K562 (cell line): ENCODE results near the gene C11orf91. TPM values are rescaled to one million over a fixed set of nuclear protein-coding genes. Genes with fewer than 3 reads are reported as not detected.

Source experiments
- COPS2 ChIP-seq: fragments of 450-650 bp; conservative IDR thresholded peaks from 2 replicates; pipeline ENCODE4 v1.6.1; 2016; ENCODE audit warnings: mild to moderate bottlenecking, moderate library complexity
- CREB1 ChIP-seq, 2 experiments: sonication (generic) in 1 of 2; formaldehyde crosslinking in 1 of 2; IDR thresholded peaks; 2 replicates each; pipeline versions ENCODE4 v1.6.1 to v1.8.0; 2012 to 2022; ENCODE audit warnings: inconsistent platforms in 1 of 2, mild to moderate bottlenecking in 1 of 2, missing genetic modification reagents in 1 of 2, moderate library complexity in 1 of 2
- E4F1 ChIP-seq: fragments of 250-450 bp; sonication (Bioruptor Pico); IDR thresholded peaks from 2 replicates; pipeline ENCODE4 v1.5.0; 2021; ENCODE audit warnings: mild to moderate bottlenecking, borderline replicate concordance
- FOXP4 ChIP-seq: sonication (generic); formaldehyde crosslinking; IDR thresholded peaks from 2 replicates; pipeline ENCODE4 v1.8.0; 2022; ENCODE audit warnings: mild to moderate bottlenecking, missing genetic modification reagents, borderline replicate concordance
- KLF13 ChIP-seq: fragments of 450-650 bp; IDR thresholded peaks from 2 replicates; pipeline ENCODE4 v1.6.1; 2016; ENCODE audit warnings: missing genetic modification characterization, low read depth, mild to moderate bottlenecking, missing compliant biosample characterization, moderate library complexity, borderline replicate concordance
- LARP7 ChIP-seq: fragments of 450-650 bp; IDR thresholded peaks from 2 replicates; pipeline ENCODE4 v1.6.1; 2016
- MED1 ChIP-seq: sonication (generic); formaldehyde crosslinking; IDR thresholded peaks from 2 replicates; pipeline ENCODE4 v1.8.1; 2023; ENCODE audit warnings: missing genetic modification reagents, borderline replicate concordance
- MIER1 ChIP-seq: fragments of 450-650 bp; IDR thresholded peaks from 2 replicates; pipeline ENCODE4 v1.6.1; 2016; ENCODE audit warnings: antibody characterized with exemption, mild to moderate bottlenecking, low read depth
- MNT ChIP-seq, 2 experiments: fragments of 450-650 bp; conservative IDR thresholded peaks; 2 replicates each; pipeline ENCODE4 v1.6.1; 2017; ENCODE audit warnings: mild to moderate bottlenecking in 2 of 2, moderate library complexity in 2 of 2
- NFIC ChIP-seq: fragments of 450-650 bp; IDR thresholded peaks from 2 replicates; pipeline ENCODE4 v1.6.1; 2017; ENCODE audit warnings: mild to moderate bottlenecking, inconsistent platforms
- PRMT5 ChIP-seq: sonication (generic); formaldehyde crosslinking; IDR thresholded peaks from 2 replicates; pipeline ENCODE4 v1.5.0; 2020; ENCODE audit warnings: missing genetic modification reagents
- ZBTB1 ChIP-seq: sonication (generic); formaldehyde crosslinking; IDR thresholded peaks from 2 replicates; pipeline ENCODE4 v1.8.1; 2023; ENCODE audit warnings: missing genetic modification reagents, low read depth, mild to moderate bottlenecking, borderline replicate concordance
- ZNF134 ChIP-seq: fragments of 250-450 bp; sonication (Bioruptor Pico); conservative IDR thresholded peaks from 2 replicates; pipeline ENCODE4 v1.4.0; 2020
- ZNF143 ChIP-seq: sonication (generic); formaldehyde crosslinking; IDR thresholded peaks from 2 replicates; pipeline ENCODE4 v1.9.0; 2022; ENCODE audit warnings: mild to moderate bottlenecking, missing genetic modification reagents
- ZNF780A ChIP-seq: fragments of 250-450 bp; sonication (Bioruptor Pico); IDR thresholded peaks from 2 replicates; pipeline ENCODE4 v1.5.0; 2021; ENCODE audit warnings: mild to moderate bottlenecking
- polyA plus RNA-seq, 8 experiments: library from polyadenylated mRNA; depleted of rRNA in 4 of 8; stranded (reverse) in 5 of 8; unstranded in 3 of 8; fragments of >200 nt; fragmentation: Nextera tagmentation in 2 of 8; fragmentation: Illumina TruSeq in 1 of 8; extraction: Ambion mirVana in 2 of 8; extraction: Trizol in 1 of 8; gene quantifications; 2 replicates each; pipeline versions ENCODE4 v1.2.1 to v1.2.3, GENCODE V29; 2011 to 2014; ENCODE audit warnings: inconsistent platforms in 1 of 8, missing spikeins in 1 of 8
- total RNA-seq, 7 experiments: library from RNA; depleted of rRNA in 6 of 7; stranded (reverse); fragments of >200 nt in 6 of 7; fragmentation: Illumina TruSeq in 2 of 7; extraction: Trizol in 2 of 7; gene quantifications; 2 replicates each; pipeline versions ENCODE4 v1.2.1 to v1.2.3, GENCODE V29; 2011 to 2021; ENCODE audit warnings: low replicate concordance in 1 of 7
- TF ChIP-seq, protein P1 (sequence below): conservative IDR thresholded peaks from 2 replicates; pipeline ENCODE4 v1.6.1; 2011; ENCODE audit warnings: low read depth, mild to moderate bottlenecking, low read length; ENCODE audit not compliant: control insufficient read depth
- TF ChIP-seq, protein P2 (sequence below): fragments of 250-450 bp; sonication (Bioruptor Pico); IDR thresholded peaks from 2 replicates; pipeline ENCODE4 v1.5.0; 2021; ENCODE audit warnings: mild to moderate bottlenecking, moderate library complexity

Gene C11orf91
- total and polyA plus RNA-seq, 9 of the 15 experiments (the other 6 are each of a cell fraction or from before 2014, with no cell fraction given), result not detected

DNA sequence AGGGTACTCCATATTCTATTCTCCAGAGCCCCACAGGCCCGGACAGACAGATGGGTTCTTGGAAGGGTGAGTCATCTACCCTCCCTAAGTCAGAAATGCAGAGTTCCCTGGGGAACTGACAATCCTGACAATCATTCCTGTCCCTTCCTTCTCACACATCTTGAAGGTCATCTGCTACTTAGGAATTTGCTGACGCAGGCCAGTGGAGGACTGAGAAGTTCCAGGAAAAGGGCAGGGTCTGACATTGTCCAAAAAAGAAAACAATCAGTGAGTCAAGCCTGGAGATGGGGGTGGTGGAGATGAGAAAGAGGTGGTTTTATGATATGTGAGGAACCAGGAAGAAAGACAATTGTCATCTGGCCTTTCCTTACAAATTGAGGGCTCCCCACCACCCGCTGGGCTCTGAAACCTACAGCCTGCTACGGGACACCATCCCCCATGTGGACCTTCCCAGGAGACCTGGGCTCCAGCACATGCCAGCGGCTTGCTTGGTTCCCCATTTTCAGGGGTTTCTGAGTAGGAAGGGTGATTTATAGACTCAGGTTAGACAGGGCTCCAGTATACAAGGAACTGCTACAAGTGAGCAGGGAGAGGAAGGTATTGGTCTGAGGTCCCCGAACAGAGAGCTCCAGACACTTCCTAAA, 22.7 kb upstream of the C11orf91 start (continued):
- TF ChIP-seq E4F1 (CRISPR knock-in tag) (no peak), PRMT5 (CRISPR knock-in tag) (no peak), LARP7 (no peak), KLF13 (tag) (no peak), MNT (conservative IDR thresholded peaks at IDR 0.05) (peak in 1 of 2 experiments; percentile 43; a peak in 1 of 4 replicates), CREB1 (IDR thresholded peaks at IDR 0.05) (no peak), CREB1 (CRISPR knock-in tag; IDR thresholded peaks at IDR 0.05) (no peak), NFIC (no peak), COPS2 (no peak), MIER1 (no peak), ZNF780A (CRISPR knock-in tag) (no peak), ZNF143 (CRISPR knock-in tag) (no peak), MED1 (no peak), ZNF134 (CRISPR knock-in tag) (no peak), ZBTB1 (0 out of 2 replicates have a peak, but pooled peaks have one; percentile 20), FOXP4 (CRISPR knock-in tag) (no peak)
- TF ChIP-seq, protein P1, sequence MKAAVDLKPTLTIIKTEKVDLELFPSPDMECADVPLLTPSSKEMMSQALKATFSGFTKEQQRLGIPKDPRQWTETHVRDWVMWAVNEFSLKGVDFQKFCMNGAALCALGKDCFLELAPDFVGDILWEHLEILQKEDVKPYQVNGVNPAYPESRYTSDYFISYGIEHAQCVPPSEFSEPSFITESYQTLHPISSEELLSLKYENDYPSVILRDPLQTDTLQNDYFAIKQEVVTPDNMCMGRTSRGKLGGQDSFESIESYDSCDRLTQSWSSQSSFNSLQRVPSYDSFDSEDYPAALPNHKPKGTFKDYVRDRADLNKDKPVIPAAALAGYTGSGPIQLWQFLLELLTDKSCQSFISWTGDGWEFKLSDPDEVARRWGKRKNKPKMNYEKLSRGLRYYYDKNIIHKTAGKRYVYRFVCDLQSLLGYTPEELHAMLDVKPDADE, result no peak
- TF ChIP-seq, protein P2, sequence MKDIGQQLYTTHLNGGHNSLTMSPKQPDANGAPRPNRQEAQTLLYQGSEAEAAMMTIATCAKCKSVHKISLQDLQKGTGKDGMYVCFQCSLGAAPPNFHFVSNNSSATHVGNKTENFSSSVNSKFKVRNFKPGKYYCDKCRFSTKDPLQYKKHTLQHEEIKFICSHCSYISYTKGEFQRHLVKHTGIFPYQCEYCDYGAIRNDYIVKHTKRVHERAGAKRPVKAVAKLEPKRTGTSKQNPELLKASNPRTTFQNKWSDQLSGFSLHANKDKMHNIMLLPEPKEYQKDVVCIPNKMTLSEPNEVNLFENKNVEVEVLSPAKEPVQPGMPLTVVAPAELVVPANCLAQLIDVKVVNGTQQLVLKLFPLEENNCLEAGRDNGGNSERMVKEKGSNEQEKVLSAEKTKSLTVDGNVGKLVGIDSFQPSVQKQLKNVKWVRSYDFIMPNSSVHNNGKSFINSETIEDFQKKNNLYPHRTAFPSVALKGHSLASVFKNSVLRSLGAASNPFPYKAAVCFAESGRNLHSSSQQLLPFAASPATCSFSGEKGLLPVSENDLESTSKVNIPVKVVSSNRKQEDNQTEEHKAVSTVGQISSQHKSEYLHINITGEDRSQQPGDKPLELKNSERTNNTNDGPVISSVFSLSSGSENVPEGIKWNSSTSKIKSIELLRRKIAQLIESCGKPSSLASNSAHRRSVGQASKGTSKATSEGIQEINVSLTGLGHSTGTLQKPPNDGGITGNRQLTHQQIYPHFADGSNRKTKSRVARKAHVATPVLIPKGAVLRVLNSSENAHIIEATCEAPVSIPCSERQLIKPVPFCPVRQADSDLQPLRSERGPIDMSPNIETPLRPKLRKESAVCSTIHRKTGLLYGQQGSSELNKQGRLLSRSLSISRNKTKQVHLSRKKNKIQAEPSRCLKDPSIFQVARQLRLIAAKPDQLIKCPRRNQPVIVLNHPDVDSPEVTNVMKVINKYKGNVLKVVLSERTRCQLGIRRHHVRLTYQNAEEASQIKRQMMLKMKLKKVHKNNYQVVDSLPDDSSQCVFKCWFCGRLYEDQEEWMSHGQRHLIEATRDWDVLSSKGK (CRISPR knock-in tag), result no peak
